MM.1S (cell line): ENCODE data around the gene NELL1.

Experiments used
- DNase-seq: peaks from one replicate; pipeline ENCODE4 v3.0.0-alpha.2; 2015
- H2AFZ ChIP-seq: fragments of 300-600 bp; sonication (generic); 2 replicates; pipeline ENCODE4 v1.6.0; 2016; ENCODE audit warnings: antibody characterized with exemption, low read length
- H3F3A ChIP-seq: fragments of 300-600 bp; sonication (generic); 2 replicates; pipeline ENCODE4 v1.6.1; 2016; ENCODE audit warnings: mild to moderate bottlenecking, antibody characterized with exemption, low read length, moderate library complexity, mixed read lengths; ENCODE audit not compliant: insufficient read depth
- H3K27ac ChIP-seq: fragments of 300-600 bp; sonication (generic); 2 replicates; pipeline ENCODE4 v1.5.1; 2016; ENCODE audit warnings: mild to moderate bottlenecking, low read length
- H3K27me3 ChIP-seq: fragments of 300-600 bp; sonication (generic); replicated peaks from 2 replicates; pipeline ENCODE4 v1.6.0; 2016; ENCODE audit warnings: low read length; ENCODE audit not compliant: insufficient read depth
- H3K36me3 ChIP-seq: fragments of 300-600 bp; sonication (generic); replicated peaks from 2 replicates; pipeline ENCODE4 v1.6.1; 2016; ENCODE audit warnings: mild to moderate bottlenecking, low read length, mixed read lengths; ENCODE audit not compliant: insufficient read depth
- H3K4me1 ChIP-seq: fragments of 300-600 bp; sonication (generic); 2 replicates; pipeline ENCODE4 v1.6.1; 2016; ENCODE audit warnings: low read length, mixed read lengths
- H3K4me2 ChIP-seq: fragments of 300-600 bp; sonication (generic); 2 replicates; pipeline ENCODE4 v1.6.0; 2016; ENCODE audit warnings: low read depth, low read length
- H3K4me3 ChIP-seq: fragments of 300-600 bp; sonication (generic); 2 replicates; pipeline ENCODE4 v1.5.1; 2016; ENCODE audit warnings: low read length, mixed read lengths
- H3K79me2 ChIP-seq: fragments of 300-600 bp; sonication (generic); 2 replicates; pipeline ENCODE4 v1.6.1; 2016; ENCODE audit warnings: mixed run types, low read length, mixed read lengths
- H3K9ac ChIP-seq: fragments of 300-600 bp; sonication (generic); 2 replicates; pipeline ENCODE4 v1.6.1; 2016; ENCODE audit warnings: low read length, mixed read lengths
- H3K9me2 ChIP-seq: fragments of 300-600 bp; sonication (generic); replicated peaks from 2 replicates; pipeline ENCODE4 v1.6.1; 2016; ENCODE audit warnings: mild to moderate bottlenecking, low read length, mixed read lengths; ENCODE audit not compliant: insufficient read depth
- H3K9me3 ChIP-seq: fragments of 300-600 bp; sonication (generic); replicated peaks from 2 replicates; pipeline ENCODE4 v1.6.1; 2016; ENCODE audit warnings: mild to moderate bottlenecking, low read length, mixed read lengths; ENCODE audit not compliant: insufficient read depth
- H4K20me1 ChIP-seq: fragments of 300-600 bp; sonication (generic); 2 replicates; pipeline ENCODE4 v1.6.1; 2016; ENCODE audit warnings: mild to moderate bottlenecking, low read length, moderate library complexity, mixed read lengths; ENCODE audit not compliant: insufficient read depth
- CTCF ChIP-seq: fragments of 300-600 bp; sonication (generic); IDR thresholded peaks from 2 replicates; pipeline ENCODE4 v1.5.1; 2016; ENCODE audit warnings: antibody characterized with exemption, low read length, mixed read lengths
- EZH2 ChIP-seq: fragments of 300-600 bp; sonication (generic); optimal IDR thresholded peaks from 2 replicates; pipeline ENCODE3; 2017; ENCODE audit warnings: low read depth, mild to moderate bottlenecking, antibody characterized with exemption, low read length, mixed read lengths
- EZH2phosphoT487 ChIP-seq: fragments of 300-600 bp; sonication (generic); IDR thresholded peaks from 2 replicates; pipeline ENCODE4 v1.6.1; 2018; ENCODE audit warnings: antibody characterized with exemption, low read length

Gene NELL1

GRCh38 chr11:21307874-21308273 is 638.5 kb downstream of the NELL1 start:
- H2AFZ ChIP-seq = no peak overlapping the region
- no peaks in the 10 kb centered on the region for H3K4me1 ChIP-seq
- H3K27me3 ChIP-seq = no peaks in the 10 kb centered on the region
- H3K4me2 ChIP-seq = no peak overlapping the region
- H3K79me2 ChIP-seq = no peaks in the 10 kb centered on the region
- no peaks in the 10 kb centered on the region for H4K20me1 ChIP-seq
- no peaks in the 10 kb centered on the region for H3K36me3 ChIP-seq
- no peak overlapping the region for H3K27ac ChIP-seq
- no peaks in the 10 kb centered on the region for H3K9me2 ChIP-seq
- TF ChIP-seq CTCF = no peak
- no peak for TF ChIP-seq EZH2
- no peak for TF ChIP-seq EZH2phosphoT487
- no peak overlapping the region for H3K4me3 ChIP-seq
- no peaks in the 10 kb centered on the region for H3F3A ChIP-seq
- no peak for DNase-seq
- no peak overlapping the region for H3K9ac ChIP-seq
- no peaks in the 10 kb centered on the region for H3K9me3 ChIP-seq

- DNase-seq = no peak
- no peaks in the 10 kb centered on the region for H3K9me2 ChIP-seq
- H3K79me2 ChIP-seq = no peaks in the 10 kb centered on the region
- no peaks in the 10 kb centered on the region for H3K36me3 ChIP-seq
- no peak overlapping the region for H3K9ac ChIP-seq
- TF ChIP-seq EZH2 = no peak
- no peak for TF ChIP-seq CTCF
- TF ChIP-seq EZH2phosphoT487 = no peak
- no peak overlapping the region for H2AFZ ChIP-seq
- H3K4me1 ChIP-seq = no peaks in the 10 kb centered on the region
- no peak overlapping the region for H3K4me2 ChIP-seq
- no peaks in the 10 kb centered on the region for H3K27me3 ChIP-seq
- no peak overlapping the region for H3K4me3 ChIP-seq
- H4K20me1 ChIP-seq = no peaks in the 10 kb centered on the region
- no peak overlapping the region for H3K27ac ChIP-seq
- no peaks in the 10 kb centered on the region for H3K9me3 ChIP-seq
- no peaks in the 10 kb centered on the region for H3F3A ChIP-seq
Observed at GRCh38 chr11:21316591-21316990, 647.2 kb downstream of the NELL1 start.

GRCh38 chr11:21321072-21321471 is 651.7 kb downstream of the NELL1 start:
- DNase-seq = no peak
- H3K36me3 ChIP-seq = no peaks in the 10 kb centered on the region

More at GRCh38 chr11:21321072-21321471, 651.7 kb downstream of the NELL1 start:
- no peaks in the 10 kb centered on the region for H3K4me1 ChIP-seq
- no peak overlapping the region for H2AFZ ChIP-seq
- no peaks in the 10 kb centered on the region for H3F3A ChIP-seq
- no peaks in the 10 kb centered on the region for H3K9me3 ChIP-seq
- H3K27ac ChIP-seq = no peak overlapping the region
- no peak overlapping the region for H3K4me2 ChIP-seq
- H4K20me1 ChIP-seq = no peaks in the 10 kb centered on the region
- H3K27me3 ChIP-seq = no peaks in the 10 kb centered on the region
- TF ChIP-seq CTCF (no peak), EZH2phosphoT487 (no peak), EZH2 (no peak)
- no peak overlapping the region for H3K4me3 ChIP-seq
- no peaks in the 10 kb centered on the region for H3K79me2 ChIP-seq
- H3K9me2 ChIP-seq = no peaks in the 10 kb centered on the region
- no peak overlapping the region for H3K9ac ChIP-seq
